NCI-H345 (cell line): ENCODE measurements around the gene NAV2.

ENCODE experiments used
- DNase-seq: peaks from one replicate; lab custom pipeline; 2025; lab: John Stamatoyannopoulos, UW

The NAV2 gene

DNA sequence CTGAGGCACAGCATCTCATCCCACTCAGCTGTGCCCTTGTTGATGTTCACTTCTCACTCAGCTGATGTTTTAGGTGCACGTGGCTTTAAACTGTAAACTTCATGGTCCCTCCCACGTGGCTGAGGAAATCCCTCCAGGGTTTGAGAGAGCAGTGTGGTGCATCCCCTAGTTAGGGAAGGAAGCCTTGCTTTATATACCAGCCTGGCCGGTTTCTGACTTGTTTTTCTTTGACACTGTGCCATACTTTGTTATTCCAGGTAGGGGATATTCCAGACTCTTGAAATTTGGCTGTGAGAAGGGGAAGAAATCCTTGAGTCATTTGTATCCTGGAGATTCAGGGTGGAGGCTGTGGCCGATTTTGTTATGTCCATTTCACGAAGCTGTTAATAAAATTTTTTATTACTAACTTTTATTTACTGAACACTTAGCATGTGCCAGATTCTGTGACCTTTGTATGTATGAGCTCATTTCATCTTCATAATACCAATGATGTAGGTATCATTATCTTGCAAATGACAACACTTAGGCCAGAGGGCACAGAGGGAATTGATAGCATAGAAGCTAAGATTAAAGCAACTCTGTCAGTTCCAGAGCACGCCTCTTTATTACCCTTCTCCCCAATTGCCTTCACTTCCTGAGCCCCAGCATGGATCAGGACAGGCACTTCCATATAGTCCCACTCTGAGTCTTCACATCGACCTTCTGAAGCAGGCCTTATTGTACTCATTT lies 116.6 kb downstream of the NAV2 start:
- DNase-seq, result peak; percentile 13

GRCh38 chr11:19832086-19832750 lies 119.6 kb downstream of the NAV2 start:
- no peak for DNase-seq

GRCh38 chr11:19832901-19833300 lies 120.3 kb downstream of the NAV2 start:
- no peak for DNase-seq

GRCh38 chr11:19834771-19835170 lies 122.1 kb downstream of the NAV2 start:
- no peak for DNase-seq

- DNase-seq, result no peak
These were observed 124.0 kb downstream of the NAV2 start for GRCh38 chr11:19836666-19837065.

DNA sequence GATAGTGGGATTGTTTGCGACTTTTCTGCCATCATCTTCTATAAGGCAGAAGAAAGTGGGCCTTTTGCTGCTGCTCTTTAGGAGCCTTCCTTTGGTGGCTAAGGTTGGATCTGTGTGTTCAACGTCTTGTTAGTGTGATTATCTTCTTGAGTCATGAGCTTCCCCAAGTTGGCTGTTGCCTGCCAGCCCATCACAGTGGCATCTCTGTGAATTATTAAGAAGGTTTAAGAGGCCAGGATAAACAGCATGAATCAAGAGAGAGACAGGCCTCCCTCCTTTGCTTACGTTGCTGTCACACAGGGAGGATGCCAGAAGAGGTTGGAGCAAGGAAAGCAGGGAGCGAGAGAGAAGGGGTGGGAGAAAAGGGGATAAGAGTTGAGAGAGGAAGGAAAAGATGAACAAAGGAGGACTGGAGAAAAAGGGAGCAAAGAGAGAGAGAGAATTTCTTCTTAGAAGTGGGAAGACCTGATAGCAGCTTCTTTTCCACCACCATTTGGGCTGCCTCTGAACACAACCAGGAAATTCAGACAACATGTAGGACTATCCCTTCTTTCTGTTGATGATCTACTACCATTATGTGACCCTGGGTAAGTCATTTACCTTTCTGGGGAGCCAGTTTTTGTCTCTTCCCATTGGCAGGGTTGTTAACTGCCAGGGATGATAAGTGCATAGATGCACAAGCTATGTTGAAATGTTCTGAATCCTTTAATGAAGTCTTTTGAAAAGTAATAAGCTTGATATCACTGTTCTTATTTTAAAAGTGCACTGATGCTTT lies 126.5 kb downstream of the NAV2 start:
- no peak for DNase-seq

GRCh38 chr11:19840961-19841360 lies 128.3 kb downstream of the NAV2 start:
- no peak for DNase-seq

DNA sequence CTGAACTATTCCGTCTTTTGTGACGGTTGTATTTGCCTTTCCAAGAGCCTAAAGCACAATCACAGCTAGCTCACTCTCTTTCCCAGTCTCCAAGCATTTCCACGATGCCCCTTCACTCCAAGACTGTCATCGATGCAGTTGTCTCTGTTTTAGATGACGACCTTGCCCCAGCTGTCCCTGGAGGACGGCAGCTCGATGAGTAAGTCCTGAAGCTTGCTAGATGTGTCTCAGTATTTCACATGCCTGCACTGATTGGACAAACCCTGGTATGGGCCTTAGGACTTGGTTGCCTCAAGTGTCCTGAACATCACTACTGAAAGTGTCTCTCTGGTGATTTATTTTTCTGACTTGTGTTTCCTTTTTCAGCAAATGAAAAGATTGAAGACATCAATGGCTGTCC lies 129.9 kb downstream of the NAV2 start:
- DNase-seq, result no peak

DNA sequence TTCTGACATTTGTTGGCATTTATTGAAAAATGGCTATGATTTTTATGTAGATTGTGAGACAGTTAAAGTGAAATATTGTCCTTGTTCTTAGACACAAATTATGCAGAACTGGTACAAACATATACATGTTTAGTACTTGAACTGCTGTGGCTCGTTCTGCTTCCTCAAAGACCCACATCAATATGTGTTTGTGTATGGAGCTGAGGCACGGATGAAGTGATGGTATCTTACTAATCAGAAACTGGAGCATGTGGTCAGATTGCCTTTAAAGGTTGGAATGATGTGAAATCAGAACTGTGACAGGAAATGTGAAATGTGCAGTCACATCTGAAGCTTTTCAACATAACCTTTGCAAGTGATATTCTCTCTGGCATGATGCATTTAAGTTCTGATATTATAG lies 130.4 kb downstream of the NAV2 start:
- DNase-seq, result no peak

DNA sequence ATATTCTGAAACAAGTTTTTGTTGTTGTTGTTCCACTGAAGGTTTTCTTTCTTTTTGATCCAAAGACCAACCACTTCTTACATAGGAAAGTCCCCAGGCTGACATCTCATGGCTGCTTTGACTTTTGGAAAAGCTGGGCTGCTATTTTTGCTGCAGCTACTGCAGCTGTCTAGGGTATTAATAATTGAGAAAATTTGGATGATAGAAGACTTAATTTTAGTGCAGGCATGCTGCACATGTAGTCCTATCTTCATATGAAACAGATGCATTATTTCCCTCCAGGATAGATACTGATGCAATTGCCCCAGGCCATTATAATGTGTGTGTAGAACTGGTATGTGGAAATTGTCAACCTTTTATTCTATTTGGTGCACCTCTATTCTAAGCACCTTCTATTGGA lies 131.4 kb downstream of the NAV2 start:
- DNase-seq, result peak; percentile 47

DNA sequence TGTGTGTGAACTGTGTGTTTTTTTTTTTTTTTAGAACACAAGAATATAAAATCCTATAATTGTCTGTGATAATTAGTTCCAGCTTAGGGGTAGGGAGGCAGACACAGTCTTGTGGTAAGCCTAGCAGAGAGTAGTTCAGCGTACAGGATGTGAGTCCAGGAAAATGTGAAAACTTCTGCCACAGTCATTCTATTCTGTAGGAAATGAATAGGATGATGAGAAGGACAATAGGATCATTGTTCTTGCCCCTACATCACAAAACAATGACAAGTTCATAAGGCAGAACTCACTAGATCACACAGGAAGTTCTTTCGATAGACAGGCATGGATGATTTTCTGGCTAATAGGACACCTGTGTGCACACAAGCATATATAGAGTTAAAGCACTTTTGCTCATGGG lies 132.2 kb downstream of the NAV2 start:
- DNase-seq, result no peak

- DNase-seq, result no peak
These were observed 133.0 kb downstream of the NAV2 start for GRCh38 chr11:19845626-19846025.

- no peak for DNase-seq
These were observed 134.1 kb downstream of the NAV2 start for GRCh38 chr11:19846654-19847305.

DNA sequence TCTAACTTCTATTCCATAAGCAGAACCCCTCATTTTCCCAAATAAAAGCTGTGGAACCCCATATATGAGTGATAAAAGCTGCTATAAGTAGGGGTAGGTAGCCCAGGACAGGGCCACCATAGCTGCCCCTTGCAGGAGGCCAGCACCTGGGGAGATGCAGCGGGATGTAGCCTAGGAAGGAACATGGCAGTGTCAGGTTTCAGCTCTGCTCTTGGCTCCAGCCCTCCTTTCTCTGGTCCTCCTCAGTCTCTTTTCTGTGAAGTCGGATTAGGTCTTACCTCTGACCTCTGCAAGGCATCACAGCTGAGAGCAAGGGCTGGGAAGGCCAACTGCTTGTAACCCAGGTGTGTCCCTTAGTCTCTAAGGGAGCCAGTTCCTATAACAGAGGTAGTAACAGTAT lies 135.6 kb downstream of the NAV2 start:
- no peak for DNase-seq

DNA sequence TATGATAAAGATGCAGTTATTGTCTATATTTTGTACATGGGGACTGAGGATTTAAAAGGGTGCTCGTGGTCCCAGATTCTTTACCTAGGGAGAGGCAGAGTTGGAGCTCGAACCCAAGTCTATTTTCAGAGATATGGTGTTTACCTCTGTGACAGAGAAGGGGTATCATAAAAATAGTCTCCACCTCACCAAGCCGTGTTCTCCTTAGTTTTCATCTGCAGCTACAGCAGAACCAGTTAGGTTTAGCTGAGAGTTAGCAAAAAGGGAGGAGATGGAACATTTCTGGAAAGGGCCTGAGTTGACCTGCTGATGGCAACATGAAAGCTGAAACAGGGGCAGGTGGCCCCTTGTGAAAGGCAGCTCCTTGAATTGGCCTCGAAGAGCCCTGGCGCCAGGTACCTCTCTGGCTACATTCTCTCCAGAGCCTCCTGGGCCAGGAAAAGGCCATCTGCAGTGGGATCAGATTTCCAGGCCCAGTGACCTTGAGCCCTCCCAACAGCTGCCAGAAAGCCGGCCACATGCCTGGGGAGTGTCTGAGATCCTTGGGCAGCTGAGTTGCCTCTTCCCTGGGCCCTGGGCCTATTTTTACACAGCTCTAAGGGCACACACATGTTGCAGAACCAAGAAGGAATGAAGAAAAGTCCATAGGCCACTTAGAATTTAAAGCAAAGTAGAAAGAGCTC lies 136.6 kb downstream of the NAV2 start:
- DNase-seq, result no peak

DNA sequence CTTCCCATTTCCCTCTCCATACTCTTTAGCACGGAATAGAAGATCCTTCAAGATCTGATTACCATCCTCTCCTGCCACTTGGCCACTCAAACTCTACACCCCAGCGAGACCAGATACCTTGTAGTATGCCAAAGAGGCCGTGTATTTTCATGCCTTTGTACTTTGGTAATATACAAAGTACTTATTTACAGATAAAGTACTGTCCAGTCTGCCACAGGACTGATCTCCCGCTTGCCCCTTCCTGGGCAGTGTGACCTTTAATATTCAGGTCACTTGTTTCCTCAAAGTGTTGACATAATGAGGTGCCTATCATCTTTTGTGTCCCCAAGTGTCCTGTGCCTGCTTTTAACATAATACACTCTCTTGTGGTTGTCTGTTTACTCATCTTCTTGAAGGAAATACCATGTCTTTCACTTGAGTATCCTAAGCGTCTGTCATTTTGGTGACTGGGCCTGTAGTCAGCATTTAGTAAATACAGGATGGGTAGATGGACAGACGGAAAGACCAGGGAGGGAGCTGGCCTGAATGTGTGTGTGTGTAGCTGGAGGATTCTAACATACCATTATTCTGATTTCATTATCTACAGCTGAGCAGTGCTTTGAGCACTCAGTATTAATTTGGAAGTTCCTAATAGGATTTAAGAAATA lies 137.4 kb downstream of the NAV2 start:
- no peak for DNase-seq

GRCh38 chr11:19852288-19852687 lies 139.7 kb downstream of the NAV2 start:
- DNase-seq, result no peak

GRCh38 chr11:19853016-19853415 lies 140.4 kb downstream of the NAV2 start:
- no peak for DNase-seq

GRCh38 chr11:19853920-19854319 lies 141.3 kb downstream of the NAV2 start:
- DNase-seq, result no peak

- no peak for DNase-seq
These were observed 148.5 kb downstream of the NAV2 start for GRCh38 chr11:19861171-19861570.

GRCh38 chr11:19862091-19862490 lies 149.5 kb downstream of the NAV2 start:
- no peak for DNase-seq
